Muscle of leg (tissue), 11 donors: ENCODE measurements around the gene ARPC2. TPM values are rescaled to one million over a fixed set of nuclear protein-coding genes. Genes with fewer than 3 reads are reported as not detected.

ENCODE experiments used
- DNase-seq: peaks from one replicate; pipeline ENCODE4 v3.0.0; 2013
- H3K27ac ChIP-seq: one replicate; pipeline ENCODE4 v1.5.1; 2013; ENCODE audit warnings: mild to moderate bottlenecking, low read length, control low read depth
- H3K27me3 ChIP-seq: one replicate; pipeline ENCODE4 v1.6.1; 2013; ENCODE audit warnings: low read length; ENCODE audit not compliant: control insufficient read depth, insufficient read depth
- H3K36me3 ChIP-seq: one replicate; pipeline ENCODE4 v1.6.1; 2013; ENCODE audit warnings: low read length; ENCODE audit not compliant: control insufficient read depth, insufficient read depth
- H3K4me1 ChIP-seq: one replicate; pipeline ENCODE4 v1.6.1; 2013; ENCODE audit warnings: low read length; ENCODE audit not compliant: control insufficient read depth, insufficient read depth
- H3K4me3 ChIP-seq: one replicate; pipeline ENCODE4 v1.5.1; 2013; ENCODE audit warnings: low read length, control low read depth
- H3K9me3 ChIP-seq: replicated peaks from 2 replicates; pipeline ENCODE4 v1.6.1; 2013; ENCODE audit warnings: low read depth, low read length; ENCODE audit not compliant: control insufficient read depth
- whole genome bisulfite sequencing: methylation state at CpG from one replicate; pipeline ENCODE4 v1.1.5; 2013; ENCODE audit warnings: missing lambda C conversion rate; ENCODE audit not compliant: insufficient coverage; 5-methylcytosine and 5-hydroxymethylcytosine counted together
- polyA plus RNA-seq, 8 donors: library from polyadenylated mRNA; unstranded; fragments of 120-200 nt; gene quantifications; one replicate each; pipeline versions ENCODE4 v1.2.1 to v1.2.3, GENCODE V29; 2013; ENCODE audit warnings: inconsistent platforms in 1 of 8, low replicate concordance in 1 of 8; ENCODE audit not compliant: insufficient read length in 8 of 8, insufficient read depth in 1 of 8
- total RNA-seq: library from RNA; stranded (reverse); fragments of 120-200 nt; gene quantifications from one replicate; pipeline ENCODE4 v1.2.4, GENCODE V29; 2013

ARPC2 gene
- total and polyA plus RNA-seq, 9 donors, result 206 to 261 (median 235) TPM

DNA sequence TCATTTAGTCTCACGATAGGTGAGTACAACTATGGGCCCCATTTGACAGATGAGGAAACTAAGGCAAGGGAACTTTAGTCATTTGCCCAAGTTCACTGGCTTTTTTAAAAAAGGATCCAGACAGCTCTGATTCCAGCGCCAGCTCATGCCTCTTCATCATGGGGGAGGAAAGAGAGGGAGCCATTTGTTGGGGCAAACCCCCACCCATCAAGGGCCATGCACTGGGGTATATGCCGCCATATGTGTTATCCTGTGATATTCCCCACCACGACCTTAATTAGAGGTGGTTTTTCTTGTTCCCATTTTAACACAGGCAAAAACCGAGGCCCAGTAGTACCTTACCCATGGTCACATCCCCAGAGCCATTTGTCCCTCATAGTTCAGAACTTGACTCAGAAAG, 43.2 kb downstream of the ARPC2 start:
- Histone ChIP-seq H3K4me3 (no peak overlapping the region), H3K4me1 (peaks cover 60% of the 10 kb centered on the region), H3K36me3 (peaks cover 42% of the 10 kb centered on the region), H3K27ac (peak overlapping the region; percentile 74), H3K27me3 (no peaks in the 10 kb centered on the region), H3K9me3 (no peaks in the 10 kb centered on the region)
- no peak for DNase-seq
- WGBS, result 67% methylated on average over 1 of the region's 5 CpGs

DNA sequence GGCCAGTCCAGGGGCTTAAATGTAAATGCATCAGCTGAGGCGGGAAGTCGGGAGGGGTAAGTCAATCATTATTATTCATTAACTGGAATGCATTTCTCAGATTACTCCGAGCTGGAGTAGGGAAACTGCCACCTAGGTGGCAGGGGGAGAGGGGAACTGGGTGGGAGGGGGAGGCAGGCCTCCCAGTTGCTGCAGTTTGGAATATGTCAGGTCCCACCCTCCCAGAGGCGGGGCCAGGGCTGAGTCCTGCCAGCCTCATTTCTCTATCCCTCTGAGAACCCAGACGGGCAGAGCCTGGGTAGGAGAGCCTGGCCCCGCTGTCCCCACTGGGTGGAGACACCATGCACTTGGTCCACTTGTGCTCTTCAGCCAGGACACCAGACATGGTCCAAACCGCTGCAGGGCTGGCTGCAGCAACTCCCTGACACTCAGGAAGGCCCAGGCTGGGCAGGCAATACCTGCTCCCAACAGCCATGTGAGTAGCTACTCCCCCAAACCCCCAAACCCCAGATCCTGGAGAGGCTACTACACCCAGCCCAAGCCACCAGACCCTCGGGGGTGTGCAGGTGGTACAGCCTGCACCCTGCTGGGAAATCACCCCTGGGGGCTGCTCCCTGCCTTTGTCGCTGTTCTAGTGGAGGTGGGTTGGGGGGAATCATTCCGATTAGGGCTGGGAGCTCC, 43.9 kb downstream of the ARPC2 start, which contains the start of gene GPBAR1:
TSS of gene GPBAR1 (plus strand) at position 274 of the 681 bp plus-strand sequence. CDS start 1,710 bp downstream, outside the sequence.
- Histone ChIP-seq H3K4me3 (peak within 1 kb of the TSS; percentile 20), H3K27ac (peak within 1 kb of the TSS; percentile 87), H3K36me3 (peaks cover 42% of the 10 kb centered on the region), H3K9me3 (no peaks in the 10 kb centered on the region), H3K27me3 (no peaks in the 10 kb centered on the region), H3K4me1 (peaks cover 60% of the 10 kb centered on the region)
- peak; percentile 53 for DNase-seq
- 65% methylated on average over 6 of the region's 10 CpGs for WGBS

DNA sequence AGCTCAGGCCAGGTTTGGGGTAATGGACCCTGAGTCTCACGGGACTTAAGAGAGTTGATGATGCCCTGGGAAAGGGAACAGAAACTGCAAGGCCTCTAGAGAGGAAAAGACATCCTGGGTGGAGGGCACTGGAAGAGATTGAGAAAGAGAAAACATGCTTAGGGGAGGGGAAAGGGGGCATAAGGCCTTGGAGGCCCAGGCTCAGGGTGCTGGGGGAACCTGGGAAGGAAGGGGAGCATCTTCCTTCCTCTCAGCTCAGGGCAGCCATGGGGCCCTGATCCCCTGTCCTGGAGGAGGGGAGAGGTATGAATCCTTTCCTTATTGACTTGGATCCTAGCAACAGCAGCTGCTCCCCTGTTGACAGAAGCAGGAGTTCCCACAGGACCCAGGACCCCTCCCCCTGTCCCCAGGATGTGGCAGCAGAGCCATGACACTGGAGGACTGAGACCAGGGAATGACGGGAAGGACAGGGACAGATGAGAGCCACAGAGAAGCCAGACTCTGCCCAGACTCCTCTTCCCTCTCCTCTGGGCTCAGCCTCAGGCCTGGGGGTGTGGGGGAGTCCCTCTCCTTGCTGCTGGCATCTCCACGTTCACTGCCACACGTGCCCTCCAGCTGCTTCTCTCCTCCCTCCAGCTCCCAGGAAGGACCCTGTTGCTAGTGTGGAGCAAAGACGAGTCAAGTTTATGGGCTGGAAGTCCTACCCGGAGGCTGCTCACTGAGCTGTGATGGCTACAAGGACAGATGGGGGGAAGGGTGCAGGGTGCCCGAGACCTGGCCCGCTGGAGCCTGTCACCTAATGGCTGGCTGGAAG, 44.6 kb downstream of the ARPC2 start:
- peak overlapping the region; percentile 20 for H3K4me3 ChIP-seq
- H3K4me1 ChIP-seq, result peaks cover 60% of the 10 kb centered on the region
- 61% methylated on average over 4 of the region's 8 CpGs for WGBS

GRCh38 chr2:218262237-218262600, 45.2 kb downstream of the ARPC2 start:
- WGBS, result 84% methylated on average over 2 of the region's 6 CpGs
- DNase-seq, result no peak
- Histone ChIP-seq H3K27me3 (no peaks in the 10 kb centered on the region), H3K4me1 (peaks cover 60% of the 10 kb centered on the region), H3K36me3 (peaks cover 52% of the 10 kb centered on the region), H3K27ac (peak overlapping the region; percentile 74), H3K9me3 (no peaks in the 10 kb centered on the region), H3K4me3 (no peak overlapping the region)

More for the DNA sequence above, 44.6 kb downstream of the ARPC2 start:
- Histone ChIP-seq H3K27me3 (no peaks in the 10 kb centered on the region), H3K9me3 (no peaks in the 10 kb centered on the region), H3K36me3 (peaks cover 46% of the 10 kb centered on the region), H3K27ac (peak overlapping the region; percentile 74)
- DNase-seq, result peak; percentile 68

GRCh38 chr2:218262631-218263586, 45.9 kb downstream of the ARPC2 start:
- DNase-seq, result no peak
- H3K27ac ChIP-seq, result peak overlapping the region; percentile 74
- no peaks in the 10 kb centered on the region for H3K27me3 ChIP-seq
- H3K36me3 ChIP-seq, result peaks cover 57% of the 10 kb centered on the region
- peaks cover 53% of the 10 kb centered on the region for H3K4me1 ChIP-seq
- 76% methylated on average over 33 of the region's 39 CpGs for WGBS
- H3K9me3 ChIP-seq, result no peaks in the 10 kb centered on the region
- no peak overlapping the region for H3K4me3 ChIP-seq

GRCh38 chr2:218263817-218264641, 47.0 kb downstream of the ARPC2 start:
- H3K27ac ChIP-seq, result no peak overlapping the region
- peaks cover 57% of the 10 kb centered on the region for H3K36me3 ChIP-seq
- H3K9me3 ChIP-seq, result no peaks in the 10 kb centered on the region
- DNase-seq, result no peak
- no peak overlapping the region for H3K4me3 ChIP-seq
- 72% methylated on average over 6 of the region's 17 CpGs for WGBS
- peaks cover 46% of the 10 kb centered on the region for H3K4me1 ChIP-seq
- H3K27me3 ChIP-seq, result no peaks in the 10 kb centered on the region

DNA sequence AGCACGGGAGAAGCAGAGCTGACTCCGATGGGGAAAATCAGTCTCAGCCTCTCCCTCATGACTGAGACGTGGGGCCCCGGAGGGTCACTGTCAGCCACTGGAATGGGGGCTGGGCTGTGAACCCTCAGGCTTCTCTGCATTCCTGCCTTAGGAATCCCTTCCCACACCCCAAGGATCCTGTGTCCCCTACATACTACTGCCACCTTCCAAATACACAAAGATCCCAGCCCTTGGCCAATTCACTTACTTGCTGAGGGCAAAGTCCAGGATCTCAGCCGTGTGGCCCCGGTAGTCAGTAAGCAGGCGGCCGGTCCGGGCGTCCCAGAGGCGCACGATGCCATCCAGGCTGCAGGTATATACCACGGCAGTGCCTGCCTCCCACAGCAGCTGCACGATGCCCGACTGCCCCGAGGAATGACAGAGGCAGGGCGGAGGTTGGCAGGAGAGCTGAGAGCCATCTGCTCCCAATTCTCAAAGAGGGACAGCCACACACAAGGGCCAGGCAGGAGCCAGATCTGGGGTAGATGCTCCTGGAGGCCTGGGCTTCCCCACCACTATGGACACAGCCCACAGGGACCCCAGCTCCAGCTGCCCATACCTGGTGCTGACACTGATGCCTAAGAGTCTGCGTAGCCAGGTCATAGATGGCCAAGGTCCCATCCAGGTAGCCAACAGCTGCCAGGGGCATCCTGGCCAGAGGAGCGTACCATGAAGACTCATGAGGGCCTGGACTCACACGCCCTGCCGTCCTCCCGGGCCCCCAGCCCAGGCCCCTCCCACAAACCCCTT, 48.0 kb downstream of the ARPC2 start:
- DNase-seq, result no peak
- H3K27me3 ChIP-seq, result no peaks in the 10 kb centered on the region
- no peak overlapping the region for H3K27ac ChIP-seq
- peaks cover 41% of the 10 kb centered on the region for H3K4me1 ChIP-seq
- no peaks in the 10 kb centered on the region for H3K9me3 ChIP-seq
- WGBS, result 87% methylated on average over 21 of the region's 22 CpGs
- peaks cover 57% of the 10 kb centered on the region for H3K36me3 ChIP-seq
- H3K4me3 ChIP-seq, result no peak overlapping the region

DNA sequence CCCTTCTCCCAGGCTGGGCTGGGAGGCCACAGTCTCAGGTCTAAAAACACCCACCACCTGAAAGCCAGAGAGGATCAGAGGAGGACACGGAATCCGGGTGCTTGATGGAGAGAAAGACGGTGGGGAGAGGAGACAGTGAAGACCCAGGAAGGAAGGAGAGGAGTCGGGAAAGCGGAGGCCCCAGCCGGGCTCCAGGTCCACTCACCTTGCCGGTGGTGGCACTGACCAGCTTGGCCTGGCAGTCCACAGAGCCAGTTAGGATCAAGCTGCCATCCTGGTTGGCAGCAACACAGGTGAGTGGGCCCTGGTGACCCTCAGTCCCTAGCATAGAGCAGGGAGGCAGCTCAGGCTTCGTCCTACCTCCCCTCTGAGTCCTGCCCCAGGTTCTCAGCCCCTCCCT, 48.6 kb downstream of the ARPC2 start:
- Histone ChIP-seq H3K36me3 (peaks cover 57% of the 10 kb centered on the region), H3K27ac (no peak overlapping the region), H3K4me3 (no peak overlapping the region), H3K27me3 (no peaks in the 10 kb centered on the region), H3K9me3 (no peaks in the 10 kb centered on the region), H3K4me1 (peaks cover 35% of the 10 kb centered on the region)
- DNase-seq, result no peak
- 90% methylated on average over 7 of the region's 8 CpGs for WGBS
